Upper lobe of right lung (tissue), 1 donor: Measurements from ENCODE around the gene TM9SF3. TPM values are rescaled to one million over a fixed set of nuclear protein-coding genes. Genes with fewer than 3 reads are reported as not detected.
A peak's percentile ranks its signal among the peaks of the same experiment; 100 is the strongest.
"Not testable (repeated sequence)": the region's sequence is repeated elsewhere in the genome, so short reads cannot be mapped to it uniquely, and the experiment has no call there.

Source experiments
- ATAC-seq: fragments of 200-7000 bp; cut with Tn5 transposase; one replicate; pipeline ENCODE4 v1.9.1; 2020; ENCODE audit warnings: mild to moderate bottlenecking, moderate library complexity
- DNase-seq: peaks from one replicate; pipeline ENCODE4 v3.0.0-alpha.2; 2020
- H3K27ac ChIP-seq: fragments of 200-600 bp; one replicate; pipeline ENCODE4 v1.8.0; 2022
- H3K27me3 ChIP-seq: fragments of 200-600 bp; one replicate; pipeline ENCODE4 v1.8.0; 2022; ENCODE audit warnings: mild to moderate bottlenecking
- H3K36me3 ChIP-seq: fragments of 200-600 bp; one replicate; pipeline ENCODE4 v1.8.0; 2022
- H3K4me1 ChIP-seq: fragments of 200-600 bp; one replicate; pipeline ENCODE4 v1.8.0; 2022
- H3K4me3 ChIP-seq: fragments of 200-600 bp; one replicate; pipeline ENCODE4 v1.8.0; 2022; ENCODE audit warnings: mild to moderate bottlenecking
- H3K9me3 ChIP-seq: fragments of 200-600 bp; one replicate; pipeline ENCODE4 v1.8.0; 2022
- intact Hi-C: fragments of 100-400 bp; cut with DNase I; formaldehyde crosslinking; loops from one replicate; pipeline ENCODE4 v1.11.0; 2022
- total RNA-seq: library from RNA; stranded (reverse); fragmentation: NEBNext Ultra II Directional; extraction: Animal tissue kit (Norgen Biotek cat#: 25700); gene quantifications from one replicate; pipeline ENCODE4 v1.2.1, GENCODE V29; 2021
- TF ChIP-seq, protein P1 (sequence below): fragments of 200-600 bp; IDR thresholded peaks from one replicate; pipeline ENCODE4 v1.8.0; 2022; ENCODE audit warnings: antibody characterized with exemption
- donor health status: DM: no; HTN: yes; CAD: no; lungs with severe emphysema.

The TM9SF3 gene
- total RNA-seq, 1 donor from 2014 or later: 123 TPM

- Histone ChIP-seq H3K4me1 (no peaks in the 10 kb centered on the region), H3K27me3 (no peaks in the 10 kb centered on the region), H3K36me3 (peaks cover 58% of the 10 kb centered on the region), H3K9me3 (no peaks in the 10 kb centered on the region), H3K4me3 (no peak overlapping the region), H3K27ac (no peak overlapping the region)
- TF ChIP-seq, protein P1, sequence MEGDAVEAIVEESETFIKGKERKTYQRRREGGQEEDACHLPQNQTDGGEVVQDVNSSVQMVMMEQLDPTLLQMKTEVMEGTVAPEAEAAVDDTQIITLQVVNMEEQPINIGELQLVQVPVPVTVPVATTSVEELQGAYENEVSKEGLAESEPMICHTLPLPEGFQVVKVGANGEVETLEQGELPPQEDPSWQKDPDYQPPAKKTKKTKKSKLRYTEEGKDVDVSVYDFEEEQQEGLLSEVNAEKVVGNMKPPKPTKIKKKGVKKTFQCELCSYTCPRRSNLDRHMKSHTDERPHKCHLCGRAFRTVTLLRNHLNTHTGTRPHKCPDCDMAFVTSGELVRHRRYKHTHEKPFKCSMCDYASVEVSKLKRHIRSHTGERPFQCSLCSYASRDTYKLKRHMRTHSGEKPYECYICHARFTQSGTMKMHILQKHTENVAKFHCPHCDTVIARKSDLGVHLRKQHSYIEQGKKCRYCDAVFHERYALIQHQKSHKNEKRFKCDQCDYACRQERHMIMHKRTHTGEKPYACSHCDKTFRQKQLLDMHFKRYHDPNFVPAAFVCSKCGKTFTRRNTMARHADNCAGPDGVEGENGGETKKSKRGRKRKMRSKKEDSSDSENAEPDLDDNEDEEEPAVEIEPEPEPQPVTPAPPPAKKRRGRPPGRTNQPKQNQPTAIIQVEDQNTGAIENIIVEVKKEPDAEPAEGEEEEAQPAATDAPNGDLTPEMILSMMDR: no peak
- no peak for DNase-seq
- intact Hi-C loops: no loop called here
- ATAC-seq: no peak
These were observed 25.6 kb downstream of the TM9SF3 start for GRCh38 chr10:96560966-96561887.

DNA sequence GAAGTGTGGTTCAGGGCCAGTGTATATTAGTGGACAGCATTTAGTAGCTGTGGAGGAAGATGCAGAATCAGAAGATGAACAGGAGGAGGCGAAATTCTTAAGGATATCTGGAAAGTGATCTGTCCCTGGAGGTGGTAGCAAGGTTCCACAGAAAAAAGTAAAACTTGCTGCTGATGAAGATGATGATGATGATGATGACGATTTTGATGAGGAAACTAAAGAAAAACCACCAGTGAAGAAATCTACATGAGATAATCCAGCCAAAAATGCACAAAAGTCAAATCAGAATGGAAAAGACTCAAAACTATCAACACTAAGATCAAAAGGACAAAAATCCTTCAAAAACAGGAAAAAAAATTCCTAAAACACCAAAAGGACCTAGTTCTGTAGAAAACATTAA, 26.3 kb downstream of the TM9SF3 start:
- Histone ChIP-seq H3K27me3 (no peaks in the 10 kb centered on the region), H3K9me3 (no peaks in the 10 kb centered on the region), H3K4me3 (no peak overlapping the region), H3K4me1 (no peaks in the 10 kb centered on the region), H3K27ac (no peak overlapping the region), H3K36me3 (peaks cover 58% of the 10 kb centered on the region)
- intact Hi-C loops: no loop called here
- DNase-seq (no peak), ATAC-seq (no peak)
- TF ChIP-seq, protein P1: no peak

DNA sequence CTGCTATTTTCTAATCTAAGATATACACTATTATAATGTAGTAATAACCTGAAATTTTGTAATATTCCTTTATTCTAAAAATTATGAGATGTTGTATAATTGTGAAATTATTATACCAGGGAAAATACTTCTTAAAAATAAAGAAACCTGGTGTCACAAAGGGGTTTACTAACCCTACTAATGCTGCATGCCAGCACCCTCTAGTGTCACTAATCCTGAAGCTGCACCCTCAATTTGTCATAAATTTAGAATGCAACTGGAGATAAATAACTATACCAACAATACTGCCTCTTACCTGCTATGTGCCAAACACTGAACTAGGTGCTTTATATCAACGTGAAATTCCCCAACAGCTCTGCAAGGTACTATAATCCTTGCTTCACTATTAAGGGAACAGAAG, 30.8 kb downstream of the TM9SF3 start:
- H3K27me3 ChIP-seq: no peaks in the 10 kb centered on the region
- no peak overlapping the region for H3K4me3 ChIP-seq
- ATAC-seq (no peak), DNase-seq (no peak)
- H3K9me3 ChIP-seq: no peaks in the 10 kb centered on the region
- intact Hi-C loops: no loop called here
- H3K36me3 ChIP-seq: peaks cover 64% of the 10 kb centered on the region
- no peaks in the 10 kb centered on the region for H3K4me1 ChIP-seq
- TF ChIP-seq, protein P1: peak; percentile 31
- H3K27ac ChIP-seq: no peak overlapping the region

- Histone ChIP-seq H3K36me3 (peaks cover 64% of the 10 kb centered on the region), H3K9me3 (no peaks in the 10 kb centered on the region), H3K4me1 (no peaks in the 10 kb centered on the region), H3K27ac (no peak overlapping the region), H3K27me3 (no peaks in the 10 kb centered on the region), H3K4me3 (no peak overlapping the region)
- DNase-seq (no peak), ATAC-seq (no peak)
- intact Hi-C loops: no loop called here
- TF ChIP-seq, protein P1: no peak
These were observed 31.5 kb downstream of the TM9SF3 start for GRCh38 chr10:96555330-96555729.

DNA sequence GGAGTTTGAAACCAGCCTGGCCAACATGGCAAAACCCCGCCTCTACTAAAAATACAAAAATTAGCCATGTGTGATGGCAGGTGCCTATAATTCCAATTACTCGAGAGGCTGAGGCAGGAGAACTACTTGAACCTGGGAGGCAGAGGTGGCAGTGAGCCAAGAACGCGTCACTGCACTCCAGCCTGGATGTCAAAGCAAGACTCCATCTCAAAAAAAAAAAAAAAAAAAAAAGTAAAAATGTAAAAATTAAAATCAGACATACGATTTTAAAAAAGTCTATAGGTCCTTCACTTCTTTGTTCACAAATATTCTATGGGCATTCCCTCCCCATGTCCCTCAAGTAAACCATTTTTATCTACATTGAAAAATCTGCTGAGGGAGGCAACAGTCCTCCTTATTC, 38.2 kb downstream of the TM9SF3 start:
- Histone ChIP-seq H3K27me3 (no peaks in the 10 kb centered on the region), H3K4me1 (no peaks in the 10 kb centered on the region), H3K27ac (no peak overlapping the region), H3K9me3 (no peaks in the 10 kb centered on the region), H3K4me3 (no peak overlapping the region), H3K36me3 (peaks cover 79% of the 10 kb centered on the region)
- TF ChIP-seq, protein P1: no peak
- ATAC-seq: no peak
- intact Hi-C loops: no loop called here
- DNase-seq: no peak

- ATAC-seq: not testable (repeated sequence)
- H3K36me3 ChIP-seq: peaks cover 73% of the 10 kb centered on the region
These were observed 41.3 kb downstream of the TM9SF3 start for GRCh38 chr10:96545558-96545957.

More at GRCh38 chr10:96545558-96545957, 41.3 kb downstream of the TM9SF3 start:
- H3K9me3 ChIP-seq, DNase-seq, H3K4me3 ChIP-seq, H3K27me3 ChIP-seq, intact Hi-C loops, H3K4me1 ChIP-seq, H3K27ac ChIP-seq: not testable (repeated sequence)
